GM19372 (cell line): ENCODE results near the gene IAH1.
"Not testable (repeated sequence)": the region's sequence is repeated elsewhere in the genome, so short reads cannot be mapped to it uniquely, and the experiment has no call there.

Source experiments
- ATAC-seq: cut with Tn5 transposase; IDR thresholded peaks from one replicate; pipeline ENCODE4 v1.9.1; 2021; ENCODE audit warnings: mild to moderate bottlenecking, low read depth, moderate library complexity; ENCODE audit not compliant: unreplicated experiment

Gene IAH1

GRCh38 chr2:9472511-9472910 is 1.8 kb upstream of the IAH1 start:
- ATAC-seq: no peak

DNA sequence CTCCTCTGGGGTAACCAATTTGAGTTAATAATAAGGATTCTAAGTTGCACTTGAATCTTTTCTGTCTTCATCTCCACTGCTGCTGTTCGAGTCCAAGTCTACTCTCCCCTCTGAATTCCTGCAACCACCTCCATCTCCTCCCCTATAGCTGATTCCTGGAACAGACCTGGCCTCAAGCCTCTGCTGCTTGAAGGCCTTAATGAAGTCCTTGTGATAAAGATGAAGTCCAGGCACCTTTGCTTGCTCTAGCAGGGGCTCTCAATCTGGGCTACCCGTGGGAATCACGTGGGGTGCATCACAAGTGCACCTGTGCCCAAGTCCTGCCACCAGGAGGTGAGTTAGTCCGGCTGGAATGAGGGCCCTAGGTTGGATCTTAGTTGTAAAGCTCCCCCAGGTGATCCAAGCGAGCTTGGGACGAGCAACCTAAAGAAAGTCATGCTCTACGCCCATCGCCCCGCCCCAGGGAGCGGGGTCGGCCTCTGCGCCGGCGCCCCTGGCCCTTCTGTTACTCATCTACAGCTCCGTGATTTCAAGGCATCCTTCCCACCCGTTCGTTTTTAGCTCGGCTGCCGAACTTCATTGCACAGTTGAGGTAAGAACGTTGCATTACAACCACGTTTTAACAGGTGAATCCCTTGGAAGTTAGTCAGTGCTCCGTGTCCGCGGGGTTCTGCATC is 905 bp upstream of the IAH1 start:
- ATAC-seq: no peak

GRCh38 chr2:9473985-9474360 is 378 bp upstream of the IAH1 start:
- peak; percentile 22 for ATAC-seq

- no peak for ATAC-seq
Observed at GRCh38 chr2:9477914-9478313, 3.6 kb downstream of the IAH1 start.

DNA sequence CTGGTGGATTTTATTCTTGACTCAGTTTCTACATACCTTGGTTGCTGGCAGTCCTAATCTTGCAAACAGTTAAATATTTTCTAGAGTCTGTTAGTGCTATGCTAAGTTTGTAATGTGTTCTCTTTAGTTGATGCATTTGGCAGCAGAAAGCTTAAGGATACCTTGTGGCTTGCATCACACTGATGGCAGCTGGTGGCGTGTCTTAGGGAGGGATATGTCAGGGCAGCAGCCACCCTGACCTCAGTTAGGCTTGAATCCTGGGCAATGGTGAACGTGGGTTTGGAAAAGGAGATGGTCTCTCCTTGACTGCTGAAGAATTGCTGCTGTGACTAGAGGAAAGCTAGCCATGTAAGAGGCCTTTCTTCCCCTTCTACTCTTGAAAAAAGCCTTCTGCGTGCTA is 4.2 kb downstream of the IAH1 start:
- no peak for ATAC-seq

GRCh38 chr2:9480157-9480556 is 5.8 kb downstream of the IAH1 start:
- ATAC-seq: no peak

DNA sequence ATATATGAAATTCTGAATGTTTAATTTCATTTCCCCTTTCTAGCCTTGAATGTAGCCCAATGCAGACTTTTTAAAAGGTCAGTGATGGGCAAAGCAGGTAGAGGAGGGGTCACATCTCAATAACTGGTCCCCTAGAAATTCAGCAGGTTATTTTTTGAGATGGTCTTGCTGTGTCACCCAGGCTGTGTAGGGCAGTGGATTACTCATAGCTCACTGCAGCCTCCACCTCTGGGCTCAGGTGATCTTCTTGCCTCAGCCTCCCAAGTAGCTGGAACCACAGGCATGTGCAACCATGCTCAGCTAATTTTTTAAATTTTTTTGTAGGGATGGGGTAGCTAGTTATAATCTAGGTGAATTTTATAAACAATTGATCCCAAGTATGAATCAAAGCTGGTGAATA is 8.8 kb downstream of the IAH1 start:
- ATAC-seq: no peak

DNA sequence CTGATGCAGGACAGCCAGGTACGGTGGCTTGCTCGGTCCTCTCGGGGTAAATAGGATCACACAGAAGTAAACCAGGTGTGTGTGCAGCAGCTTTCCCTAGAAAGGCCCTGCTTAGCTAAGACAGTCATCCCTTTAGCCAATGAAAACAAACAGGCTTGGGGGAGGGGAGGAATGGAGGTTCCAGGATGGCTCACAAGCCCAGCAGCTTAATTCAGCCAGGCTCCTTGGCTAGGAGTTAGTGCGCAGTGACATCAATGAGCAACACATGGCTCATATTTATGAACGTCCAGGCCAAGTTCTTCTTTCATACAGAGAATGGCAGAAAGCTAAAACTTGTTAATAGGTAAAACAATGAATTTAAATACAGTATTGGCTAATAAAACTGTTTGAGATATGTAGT is 10.2 kb downstream of the IAH1 start:
- ATAC-seq: no peak

GRCh38 chr2:9488583-9489547 is 14.5 kb downstream of the IAH1 start:
- no peak for ATAC-seq

- no peak for ATAC-seq
Observed at GRCh38 chr2:9490789-9491188, 16.4 kb downstream of the IAH1 start.

- ATAC-seq: no peak
Observed at GRCh38 chr2:9492927-9493326, 18.6 kb downstream of the IAH1 start.

GRCh38 chr2:9493478-9493877 is 19.1 kb downstream of the IAH1 start:
- no peak for ATAC-seq

DNA sequence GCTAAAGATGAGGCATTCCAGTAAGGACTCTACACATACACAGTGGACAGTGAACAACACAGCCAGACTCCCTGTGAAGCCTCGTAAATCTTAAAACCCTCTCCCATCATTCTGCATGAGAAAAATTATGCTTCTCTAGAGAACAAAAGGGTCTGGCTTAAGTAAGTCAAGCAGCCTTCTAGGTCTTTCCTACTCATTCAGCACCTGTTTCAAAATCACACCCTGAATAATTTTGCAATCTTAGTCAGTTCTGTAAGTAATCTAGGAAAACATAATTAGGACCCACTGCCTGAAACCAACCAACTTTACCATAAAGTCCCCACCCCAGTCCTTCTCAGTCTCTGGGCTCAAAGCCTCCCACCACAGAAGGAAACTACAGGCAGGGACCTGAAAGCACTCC is 19.7 kb downstream of the IAH1 start:
- no peak for ATAC-seq

DNA sequence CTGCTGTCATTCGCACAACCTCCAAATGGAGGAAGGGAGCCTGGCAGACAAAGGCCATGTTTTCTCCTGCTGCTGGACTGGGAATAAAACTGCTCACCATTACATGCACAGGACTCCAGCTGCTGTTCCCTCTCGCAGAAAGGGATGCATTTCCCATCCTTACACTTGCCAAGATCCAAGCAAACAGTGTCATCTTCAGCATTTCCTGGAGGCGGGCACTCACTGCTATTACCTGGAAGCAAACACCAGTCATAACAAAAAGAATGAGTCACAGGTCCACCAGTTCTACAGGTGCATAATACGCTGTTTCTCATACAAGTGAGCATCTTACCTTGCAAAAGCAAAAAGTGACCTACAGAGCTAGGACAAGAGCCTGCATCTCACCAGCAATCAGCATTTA is 22.7 kb downstream of the IAH1 start:
- no peak for ATAC-seq

- no peak for ATAC-seq
Observed at GRCh38 chr2:9498210-9498609, 23.9 kb downstream of the IAH1 start.

- no peak for ATAC-seq
Observed at GRCh38 chr2:9508931-9509330, 34.6 kb downstream of the IAH1 start.

DNA sequence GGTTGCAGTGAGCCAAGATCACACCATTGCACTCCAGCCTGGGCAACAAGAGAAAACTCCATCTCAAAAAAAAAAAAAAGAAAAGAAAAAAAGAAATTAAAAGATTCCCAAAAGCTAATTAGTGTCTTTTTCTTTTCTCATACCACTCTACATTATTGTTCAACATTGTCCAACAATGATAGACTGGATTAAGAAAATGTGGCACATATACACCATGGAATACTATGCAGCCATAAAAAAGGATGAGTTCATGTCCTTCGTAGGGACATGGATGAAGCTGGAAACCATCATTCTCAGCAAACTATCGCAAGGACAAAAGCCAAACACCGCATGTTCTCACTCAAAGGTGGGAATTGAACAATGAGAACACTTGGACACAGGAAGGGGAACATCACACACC is 39.6 kb downstream of the IAH1 start:
- ATAC-seq: not testable (repeated sequence)

DNA sequence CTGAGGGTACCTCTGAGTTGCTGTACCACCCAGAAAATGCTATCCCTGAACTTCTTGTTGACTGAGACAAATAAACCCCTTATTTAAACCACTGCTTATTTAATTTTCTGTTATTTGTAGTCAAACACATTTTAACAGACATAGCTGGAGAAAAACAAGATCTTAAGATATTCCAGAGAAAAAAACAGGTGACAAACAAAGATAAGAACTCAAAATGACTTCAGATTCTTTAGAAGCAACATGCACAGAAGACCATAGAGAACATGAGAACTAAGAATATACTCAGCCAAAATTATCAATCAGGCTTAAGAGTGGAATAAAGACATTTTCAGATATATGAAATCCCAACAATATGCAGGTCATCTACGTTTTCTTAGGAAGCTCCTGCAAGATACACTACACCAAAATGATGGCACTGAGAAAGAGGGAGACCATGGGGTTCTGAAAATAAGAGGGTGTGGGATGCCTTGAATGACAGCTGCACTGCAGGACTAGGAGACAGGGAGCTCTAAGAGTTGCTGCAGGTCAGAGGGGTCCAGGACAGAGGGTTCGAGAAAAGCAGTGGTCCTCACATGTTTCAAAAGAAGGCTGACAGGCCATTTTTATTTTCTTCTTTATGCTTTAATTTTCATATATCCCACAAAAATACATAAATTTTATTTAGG is 42.9 kb downstream of the IAH1 start:
- ATAC-seq: no peak

- no peak for ATAC-seq
Observed at GRCh38 chr2:9518163-9518562, 43.8 kb downstream of the IAH1 start.

DNA sequence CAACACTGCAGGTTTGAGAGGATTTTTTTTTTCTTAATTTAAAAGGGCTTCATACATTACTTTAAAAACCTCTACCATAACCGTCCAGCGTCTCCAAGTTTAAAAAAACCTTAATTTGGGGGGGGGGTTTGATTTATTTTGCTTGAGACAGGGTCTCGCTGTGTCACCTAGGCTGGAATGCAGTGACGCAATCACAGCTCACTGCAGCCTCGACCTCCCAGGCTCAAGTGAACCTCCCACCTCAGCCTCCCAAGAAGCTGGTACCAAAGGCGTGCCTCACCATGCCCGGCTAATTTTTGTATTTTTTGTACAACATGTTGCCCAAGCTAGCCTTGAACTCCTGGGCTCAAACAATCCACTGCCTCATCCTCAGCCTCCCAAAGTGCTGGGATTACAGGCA is 44.4 kb downstream of the IAH1 start:
- ATAC-seq: no peak

DNA sequence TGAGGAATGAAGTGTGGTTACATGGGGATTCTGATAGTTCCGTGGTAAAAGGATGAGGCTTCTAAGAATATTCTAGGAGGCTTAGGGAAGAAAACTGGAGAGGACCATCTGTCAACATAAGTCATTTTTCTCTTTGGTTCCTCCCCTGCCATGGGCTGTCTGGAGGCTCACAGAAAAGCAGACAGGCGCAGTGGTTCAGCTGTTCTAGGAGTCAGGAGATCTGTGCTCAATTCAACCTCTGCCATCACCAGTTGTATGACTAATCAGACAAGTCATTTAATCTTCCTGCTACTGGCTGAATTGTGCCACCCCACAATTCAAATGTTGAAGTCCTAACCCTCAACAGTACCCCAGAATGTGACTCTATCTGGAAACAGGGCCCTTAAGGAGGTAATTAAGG is 44.9 kb downstream of the IAH1 start:
- no peak for ATAC-seq
